Mesendoderm (in vitro differentiated cells): ENCODE measurements around the gene SOBP.

Experiments used
- DNase-seq: peaks from one replicate; pipeline ENCODE4 v3.0.0; 2013
- H2AK5ac ChIP-seq: 2 replicates; pipeline ENCODE4 v1.6.1; 2013; ENCODE audit warnings: low read length, inconsistent platforms
- H2BK120ac ChIP-seq: 2 replicates; pipeline ENCODE4 v1.6.1; 2013; ENCODE audit warnings: low read depth, mild to moderate bottlenecking, low read length, moderate library complexity, mixed read lengths
- H2BK15ac ChIP-seq: replicated peaks from 2 replicates; pipeline ENCODE4 v1.6.1; 2013; ENCODE audit warnings: low read depth, mild to moderate bottlenecking, moderate library complexity
- H2BK5ac ChIP-seq: 2 replicates; pipeline ENCODE4 v1.6.1; 2013; ENCODE audit warnings: low read length, inconsistent platforms
- H3K18ac ChIP-seq: 2 replicates; pipeline ENCODE4 v1.6.1; 2013; ENCODE audit warnings: mild to moderate bottlenecking, low read length, mixed read lengths
- H3K23ac ChIP-seq: one replicate; pipeline ENCODE4 v1.6.1; 2013; ENCODE audit warnings: low read length
- H3K27ac ChIP-seq: 2 replicates; pipeline ENCODE4 v1.5.1; 2013; ENCODE audit warnings: low read depth, mild to moderate bottlenecking, inconsistent platforms, low read length, moderate library complexity
- H3K27me3 ChIP-seq: 2 replicates; pipeline ENCODE4 v1.6.1; 2013; ENCODE audit warnings: low read length, control low read depth, mild to moderate bottlenecking, inconsistent platforms; ENCODE audit not compliant: insufficient read depth, poor library complexity
- H3K36me3 ChIP-seq: 2 replicates; pipeline ENCODE4 v1.6.1; 2013; ENCODE audit warnings: low read length, inconsistent platforms; ENCODE audit not compliant: control insufficient read depth, insufficient read depth
- H3K4ac ChIP-seq: one replicate; pipeline ENCODE4 v1.6.1; 2013; ENCODE audit warnings: low read depth, mild to moderate bottlenecking, low read length, moderate library complexity
- H3K4me1 ChIP-seq: 2 replicates; pipeline ENCODE4 v1.6.1; 2013; ENCODE audit warnings: low read depth, low read length, inconsistent platforms; ENCODE audit not compliant: control insufficient read depth
- H3K4me2 ChIP-seq: 2 replicates; pipeline ENCODE4 v1.6.1; 2013; ENCODE audit warnings: low read length
- H3K4me3 ChIP-seq: 2 replicates; pipeline ENCODE4 v1.5.1; 2013; ENCODE audit warnings: mild to moderate bottlenecking, low read length
- H3K56ac ChIP-seq: one replicate; pipeline ENCODE4 v1.6.1; 2013; ENCODE audit warnings: low read length
- H3K79me1 ChIP-seq: 2 replicates; pipeline ENCODE4 v1.6.1; 2013; ENCODE audit warnings: low read length, inconsistent platforms
- H3K79me2 ChIP-seq: 2 replicates; pipeline ENCODE4 v1.6.1; 2013; ENCODE audit warnings: mild to moderate bottlenecking, low read length; ENCODE audit not compliant: control insufficient read depth, insufficient read depth
- H3K9ac ChIP-seq: 2 replicates; pipeline ENCODE4 v1.6.1; 2013; ENCODE audit warnings: low read length, inconsistent platforms
- H4K5ac ChIP-seq: one replicate; pipeline ENCODE4 v1.6.1; 2013; ENCODE audit warnings: low read length
- H4K8ac ChIP-seq: one replicate; pipeline ENCODE4 v1.6.1; 2013; ENCODE audit warnings: low read depth, mild to moderate bottlenecking, control low read depth, low read length, moderate library complexity
- WGBS: extraction: QIAGEN DNeasy Blood & Tissue Kit; methylation state at CpG from one replicate; pipeline ENCODE4 v1.1.7; 2013; ENCODE audit warnings: low lambda C conversion rate, missing lambda C conversion rate; ENCODE audit not compliant: insufficient coverage; ENCODE audit errors: extremely low coverage; 5-methylcytosine and 5-hydroxymethylcytosine counted together

SOBP gene

GRCh38 chr6:107689190-107689589, 199.3 kb downstream of the SOBP start:
- H3K9ac ChIP-seq = no peak overlapping the region
- H2BK120ac ChIP-seq = no peak overlapping the region
- no peak overlapping the region for H3K18ac ChIP-seq

GRCh38 chr6:107689951-107690642, 200.2 kb downstream of the SOBP start:
- no peak for DNase-seq

More at GRCh38 chr6:107689190-107689589, 199.3 kb downstream of the SOBP start:
- no CpG with 5 or more reads among the region's 3 CpGs for WGBS
- Histone ChIP-seq H3K79me2 (no peaks in the 10 kb centered on the region), H3K23ac (no peak overlapping the region), H3K4me3 (no peak overlapping the region), H3K4me2 (no peak overlapping the region), H3K4me1 (peaks cover 3% of the 10 kb centered on the region), H4K5ac (no peak overlapping the region), H3K56ac (no peak overlapping the region), H3K27me3 (no peaks in the 10 kb centered on the region), H3K27ac (no peak overlapping the region), H4K8ac (no peak overlapping the region), H2BK5ac (no peak overlapping the region), H3K79me1 (no peaks in the 10 kb centered on the region), H3K36me3 (no peaks in the 10 kb centered on the region), H2AK5ac (no peak overlapping the region), H2BK15ac (no peak overlapping the region), H3K4ac (no peak overlapping the region)
- no peak for DNase-seq

GRCh38 chr6:107690643-107691061, 200.7 kb downstream of the SOBP start:
- no peak overlapping the region for H3K4ac ChIP-seq
- no peak overlapping the region for H3K4me2 ChIP-seq
- no peaks in the 10 kb centered on the region for H3K79me1 ChIP-seq
- no peak overlapping the region for H2BK5ac ChIP-seq
- no peak overlapping the region for H3K56ac ChIP-seq
- H3K4me1 ChIP-seq = peaks cover 3% of the 10 kb centered on the region
- H3K23ac ChIP-seq = no peak overlapping the region
- no CpG with 5 or more reads among the region's 6 CpGs for WGBS
- no peak overlapping the region for H4K5ac ChIP-seq
- no peak overlapping the region for H3K9ac ChIP-seq
- H3K27ac ChIP-seq = no peak overlapping the region
- H2BK120ac ChIP-seq = no peak overlapping the region
- H3K79me2 ChIP-seq = no peaks in the 10 kb centered on the region
- no peak overlapping the region for H3K18ac ChIP-seq
- no peak for DNase-seq
- no peak overlapping the region for H3K4me3 ChIP-seq
- no peak overlapping the region for H2BK15ac ChIP-seq
- H3K36me3 ChIP-seq = no peaks in the 10 kb centered on the region
- H2AK5ac ChIP-seq = no peak overlapping the region
- H4K8ac ChIP-seq = no peak overlapping the region
- no peaks in the 10 kb centered on the region for H3K27me3 ChIP-seq

More at GRCh38 chr6:107689951-107690642, 200.2 kb downstream of the SOBP start:
- Histone ChIP-seq H2BK15ac (no peak overlapping the region), H3K4me2 (no peak overlapping the region), H3K27me3 (no peaks in the 10 kb centered on the region), H3K79me2 (no peaks in the 10 kb centered on the region), H3K4me3 (no peak overlapping the region), H3K27ac (no peak overlapping the region), H4K5ac (no peak overlapping the region), H2AK5ac (no peak overlapping the region), H2BK5ac (no peak overlapping the region), H3K18ac (no peak overlapping the region), H3K9ac (no peak overlapping the region), H4K8ac (no peak overlapping the region), H3K36me3 (no peaks in the 10 kb centered on the region), H3K4ac (no peak overlapping the region), H3K79me1 (no peaks in the 10 kb centered on the region), H2BK120ac (no peak overlapping the region), H3K4me1 (peaks cover 3% of the 10 kb centered on the region), H3K23ac (no peak overlapping the region), H3K56ac (no peak overlapping the region)
- no CpG with 5 or more reads among the region's 13 CpGs for WGBS

- Histone ChIP-seq H3K18ac (no peak overlapping the region), H3K9ac (no peak overlapping the region), H3K79me1 (no peaks in the 10 kb centered on the region), H3K79me2 (no peaks in the 10 kb centered on the region), H3K56ac (peak overlapping the region; percentile 31), H3K4me3 (no peak overlapping the region), H2BK120ac (no peak overlapping the region), H4K8ac (no peak overlapping the region), H2BK5ac (no peak overlapping the region), H3K27ac (no peak overlapping the region), H3K23ac (no peak overlapping the region), H2BK15ac (no peak overlapping the region), H3K4ac (no peak overlapping the region), H3K36me3 (no peaks in the 10 kb centered on the region), H3K4me2 (no peak overlapping the region), H3K4me1 (peaks cover 3% of the 10 kb centered on the region), H2AK5ac (no peak overlapping the region), H4K5ac (no peak overlapping the region), H3K27me3 (no peaks in the 10 kb centered on the region)
- DNase-seq = peak; percentile 72
- WGBS = no CpG with 5 or more reads among the region's 12 CpGs
Observed at GRCh38 chr6:107691062-107691751, 201.3 kb downstream of the SOBP start.

GRCh38 chr6:107692351-107692750, 202.4 kb downstream of the SOBP start:
- H3K27ac ChIP-seq = no peak overlapping the region
- H3K4ac ChIP-seq = no peak overlapping the region
- WGBS = no CpG with 5 or more reads among the region's 3 CpGs
- no peak overlapping the region for H2BK15ac ChIP-seq
- no peaks in the 10 kb centered on the region for H3K79me1 ChIP-seq
- no peak overlapping the region for H3K23ac ChIP-seq
- H3K18ac ChIP-seq = no peak overlapping the region
- DNase-seq = no peak
- no peaks in the 10 kb centered on the region for H3K36me3 ChIP-seq
- H3K56ac ChIP-seq = no peak overlapping the region
- H2BK5ac ChIP-seq = no peak overlapping the region
- H3K4me3 ChIP-seq = no peak overlapping the region
- no peaks in the 10 kb centered on the region for H3K79me2 ChIP-seq
- no peak overlapping the region for H2AK5ac ChIP-seq
- no peak overlapping the region for H3K9ac ChIP-seq
- H3K27me3 ChIP-seq = no peaks in the 10 kb centered on the region
- H4K5ac ChIP-seq = no peak overlapping the region
- no peak overlapping the region for H4K8ac ChIP-seq
- H2BK120ac ChIP-seq = no peak overlapping the region
- no peak overlapping the region for H3K4me2 ChIP-seq
- peaks cover 3% of the 10 kb centered on the region for H3K4me1 ChIP-seq
